MV-4-11 (cell line): ENCODE data around the gene VSIG8.
"Not testable (repeated sequence)": the region's sequence is repeated elsewhere in the genome, so short reads cannot be mapped to it uniquely, and the experiment has no call there.

Experiments used
- DNase-seq: peaks from one replicate; lab custom pipeline; 2025; lab: John Stamatoyannopoulos, UW

Gene VSIG8, protein sequence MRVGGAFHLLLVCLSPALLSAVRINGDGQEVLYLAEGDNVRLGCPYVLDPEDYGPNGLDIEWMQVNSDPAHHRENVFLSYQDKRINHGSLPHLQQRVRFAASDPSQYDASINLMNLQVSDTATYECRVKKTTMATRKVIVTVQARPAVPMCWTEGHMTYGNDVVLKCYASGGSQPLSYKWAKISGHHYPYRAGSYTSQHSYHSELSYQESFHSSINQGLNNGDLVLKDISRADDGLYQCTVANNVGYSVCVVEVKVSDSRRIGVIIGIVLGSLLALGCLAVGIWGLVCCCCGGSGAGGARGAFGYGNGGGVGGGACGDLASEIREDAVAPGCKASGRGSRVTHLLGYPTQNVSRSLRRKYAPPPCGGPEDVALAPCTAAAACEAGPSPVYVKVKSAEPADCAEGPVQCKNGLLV

DNA sequence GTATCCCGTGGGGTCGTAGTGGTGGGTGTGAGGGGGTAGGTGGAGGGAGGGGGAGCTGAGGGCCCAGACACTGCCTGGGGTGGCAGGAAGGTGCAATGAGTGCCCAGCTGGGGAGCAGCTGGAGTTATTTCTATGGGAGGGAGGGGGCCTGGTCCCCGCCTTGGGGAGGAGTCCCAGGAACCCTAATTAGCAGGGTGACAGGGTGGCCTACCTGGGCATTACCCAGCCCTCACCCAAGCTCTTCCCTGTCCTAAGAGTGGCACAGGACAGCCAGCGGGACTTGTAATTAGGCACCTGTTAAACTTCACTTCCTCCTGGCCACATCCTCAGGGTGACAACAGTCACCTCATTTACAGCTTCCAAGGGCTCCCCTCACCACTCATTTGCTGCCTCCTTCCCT, at the start of gene VSIG8:
TSS of gene VSIG8 (minus strand) at position 101 of the 400 bp plus-strand sequence. CDS start 136 bp downstream, outside the sequence.
- DNase-seq, result no peak

DNA sequence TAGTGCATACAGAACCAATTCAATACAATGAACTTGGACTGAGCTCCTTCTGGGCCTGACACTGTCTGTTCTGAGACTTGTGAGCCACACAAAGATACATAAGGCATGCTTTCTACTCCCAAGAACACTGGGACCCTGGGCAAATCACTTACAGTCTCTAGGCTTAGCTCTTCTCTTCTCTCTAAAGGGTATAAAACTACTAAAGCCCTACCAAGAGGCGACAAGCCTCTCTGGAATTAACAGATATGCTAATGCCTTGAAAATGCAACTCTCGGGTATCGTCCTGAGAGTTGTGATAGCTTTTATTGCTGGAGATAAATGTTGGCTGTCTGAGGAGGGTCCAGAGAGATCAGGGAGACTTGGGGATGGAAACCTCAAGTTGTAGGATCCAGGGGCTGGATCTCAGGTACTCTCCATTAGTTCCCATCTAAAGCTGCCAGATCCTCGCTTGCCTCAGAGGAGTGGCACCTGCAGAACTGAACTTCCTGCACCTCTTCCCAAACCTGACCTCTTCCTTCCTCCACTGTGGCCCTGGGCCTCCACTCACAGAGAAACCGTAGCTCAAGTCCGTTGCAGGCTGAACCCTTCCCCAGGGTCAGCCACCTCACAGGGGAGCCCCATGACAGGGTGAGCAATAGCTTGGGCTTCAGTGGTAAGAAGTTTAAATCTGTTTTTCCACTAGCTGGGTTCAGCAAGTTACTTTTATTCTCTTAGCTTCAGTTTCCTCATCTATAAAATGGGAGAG, 49.0 kb upstream of the VSIG8 start:
- peak; percentile 12 for DNase-seq

DNA sequence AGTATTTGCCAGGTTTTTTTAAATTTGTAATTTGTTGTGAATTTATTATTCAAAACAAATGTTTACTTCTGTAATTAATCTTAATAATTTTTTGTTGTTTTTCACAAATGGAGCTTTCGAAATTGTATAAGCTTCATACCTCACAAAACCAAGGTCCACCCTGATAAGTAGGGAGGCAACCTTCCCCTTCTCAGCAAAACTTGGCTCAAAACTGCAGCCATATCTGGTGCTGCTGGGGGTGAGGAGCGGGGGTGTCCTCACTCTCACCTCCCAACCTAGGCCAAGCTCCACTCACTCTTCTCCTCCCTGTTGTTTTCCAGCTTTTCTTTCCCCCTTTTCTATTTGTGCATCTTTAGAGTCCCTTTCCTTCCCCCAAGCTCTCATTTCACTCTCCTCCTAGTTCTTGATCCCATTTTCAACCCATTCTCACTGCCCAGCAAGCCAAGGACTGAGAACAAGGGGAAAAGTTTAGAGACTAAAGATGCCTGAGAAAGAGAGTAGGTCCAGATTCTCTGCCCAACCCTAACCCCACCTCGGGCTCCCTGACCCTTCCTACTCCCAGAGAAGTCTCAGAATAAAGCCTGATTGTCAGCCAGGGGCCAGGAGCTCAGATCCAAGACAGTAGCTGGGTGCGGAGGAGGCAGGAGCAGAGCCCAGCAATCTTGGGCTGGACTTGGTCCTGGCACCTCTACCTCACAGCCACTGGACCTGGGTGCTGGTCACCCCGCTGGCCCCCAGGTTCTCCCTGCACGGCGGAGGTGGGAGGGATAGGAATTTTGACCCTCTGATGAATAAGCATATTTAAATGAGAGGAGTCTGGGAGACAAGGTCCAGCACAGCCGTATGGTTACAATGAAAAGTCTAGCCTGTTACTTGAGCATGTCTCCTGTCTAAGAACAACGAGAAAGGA, 45.8 kb upstream of the VSIG8 start:
- no peak for DNase-seq

DNA sequence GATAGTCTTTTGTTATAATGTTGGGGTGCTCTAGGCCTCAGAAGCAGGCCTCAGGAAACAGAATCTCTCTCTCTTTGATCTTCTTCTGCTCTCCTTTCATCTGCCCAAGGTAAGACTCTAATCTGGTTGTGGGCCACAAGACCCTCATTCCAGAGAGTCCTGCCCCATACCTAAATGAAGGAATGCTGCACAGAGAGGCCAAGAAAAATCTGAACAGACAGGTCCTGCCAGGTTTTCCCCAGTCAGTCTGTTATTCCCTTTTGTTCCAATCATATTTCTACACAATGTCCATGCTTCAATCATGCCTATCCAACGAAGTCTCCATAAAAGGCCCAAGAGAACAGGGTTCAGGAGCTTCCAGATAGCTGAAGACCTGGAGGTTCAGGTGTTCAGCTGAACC, 44.5 kb upstream of the VSIG8 start:
- DNase-seq, result no peak

DNA sequence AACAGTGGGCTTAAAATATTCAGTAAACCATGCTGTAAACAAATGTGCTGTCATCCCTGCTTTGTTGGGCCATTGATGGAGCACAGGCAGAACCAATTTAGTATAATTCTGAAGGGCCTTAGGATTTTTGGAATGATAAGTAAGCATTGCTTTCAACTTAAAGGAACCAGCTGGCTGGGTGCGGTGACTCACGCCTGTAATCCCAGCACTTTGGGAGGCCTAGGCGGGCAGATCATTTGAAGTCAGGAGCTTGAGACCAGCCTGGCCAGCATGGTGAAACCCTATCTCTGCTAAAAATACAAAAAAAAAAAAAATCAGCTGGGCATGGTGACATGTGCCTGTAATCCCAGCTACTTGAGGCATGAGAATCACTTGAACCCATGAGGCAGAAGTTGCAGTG, 41.6 kb upstream of the VSIG8 start:
- not testable (repeated sequence) for DNase-seq

DNA sequence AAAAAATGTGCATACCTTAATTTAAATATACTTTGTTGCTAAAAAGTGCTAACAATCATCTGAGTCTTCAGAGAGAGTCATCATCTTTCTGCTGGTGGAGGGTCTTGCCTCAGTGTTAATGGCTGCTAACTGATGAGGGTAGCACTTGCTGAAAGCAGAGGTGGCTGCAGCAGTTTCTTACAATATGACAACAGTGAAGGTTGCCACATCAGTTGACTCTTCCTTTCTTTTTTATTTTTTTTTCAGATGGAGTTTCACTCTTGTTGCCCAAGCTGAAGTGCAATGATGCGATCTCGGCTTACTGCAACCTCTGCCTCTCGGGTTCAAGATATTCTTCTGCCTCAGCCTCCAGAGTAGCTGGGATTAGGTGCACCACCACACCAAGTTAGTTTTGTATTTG, 40.1 kb upstream of the VSIG8 start:
- peak; percentile 49 for DNase-seq

DNA sequence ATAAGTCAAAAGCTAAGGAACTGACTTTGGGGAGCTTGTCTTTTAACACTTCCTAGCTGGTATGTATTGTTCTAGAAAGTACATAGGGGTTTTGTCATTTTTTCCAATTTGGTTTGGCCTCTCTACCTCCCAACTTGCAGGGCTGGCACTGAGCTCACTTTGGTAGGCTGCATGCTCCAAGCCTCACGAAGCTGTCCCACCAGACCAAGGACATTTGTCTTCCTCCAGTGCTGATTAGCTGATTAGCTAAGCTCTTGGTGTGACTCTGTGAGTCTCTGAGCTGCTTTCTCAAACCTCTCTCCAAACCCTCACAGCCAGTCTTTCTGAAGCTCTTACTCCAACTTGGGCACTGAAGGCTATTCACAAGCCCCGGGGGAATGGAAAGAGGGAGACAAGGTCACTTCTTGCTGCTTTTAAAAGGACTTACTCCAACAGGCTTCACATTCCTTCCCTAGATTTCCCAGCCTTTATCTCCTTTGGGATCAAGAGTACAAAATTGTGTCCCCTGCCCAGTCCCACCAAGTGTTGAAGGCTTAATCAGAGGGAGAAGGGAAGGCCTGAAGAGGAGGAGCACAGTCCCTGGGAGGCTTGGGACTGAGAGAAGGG, 38.4 kb upstream of the VSIG8 start:
- DNase-seq, result no peak

DNA sequence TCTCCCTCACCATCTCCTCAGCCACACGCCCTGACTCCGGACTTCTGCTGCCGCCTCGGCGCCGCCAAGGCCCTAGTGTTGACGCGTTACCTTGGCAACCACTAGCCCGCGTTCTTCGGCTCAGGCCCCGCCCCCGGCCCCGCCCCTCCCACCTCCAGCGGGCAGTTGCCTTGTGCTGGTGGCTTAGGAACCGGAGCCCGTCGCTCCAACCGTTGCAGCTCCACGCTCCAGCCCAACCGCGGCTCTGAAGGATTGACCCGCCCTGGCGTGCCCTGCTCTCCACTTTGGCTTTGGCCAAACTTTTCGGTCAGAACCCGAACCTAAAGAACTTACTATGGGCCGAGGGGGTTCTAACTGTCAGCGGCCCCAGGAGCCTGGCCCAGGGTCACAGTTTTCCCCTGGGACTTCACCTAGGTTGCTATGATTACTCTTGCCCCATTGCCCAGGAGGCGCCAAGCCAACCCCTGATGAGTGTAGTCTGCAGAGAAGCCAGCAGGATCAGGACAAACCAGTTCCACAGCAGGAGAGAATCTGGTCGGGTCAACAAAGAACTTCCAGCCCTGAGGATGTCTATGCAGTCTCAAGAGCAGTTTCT, 37.7 kb upstream of the VSIG8 start, which contains the start of gene CFAP45:
TSS of gene CFAP45 (minus strand) at position 80 of the 595 bp plus-strand sequence. CDS start at position 13, 67 bp downstream.
- DNase-seq, result peak; percentile 62

DNA sequence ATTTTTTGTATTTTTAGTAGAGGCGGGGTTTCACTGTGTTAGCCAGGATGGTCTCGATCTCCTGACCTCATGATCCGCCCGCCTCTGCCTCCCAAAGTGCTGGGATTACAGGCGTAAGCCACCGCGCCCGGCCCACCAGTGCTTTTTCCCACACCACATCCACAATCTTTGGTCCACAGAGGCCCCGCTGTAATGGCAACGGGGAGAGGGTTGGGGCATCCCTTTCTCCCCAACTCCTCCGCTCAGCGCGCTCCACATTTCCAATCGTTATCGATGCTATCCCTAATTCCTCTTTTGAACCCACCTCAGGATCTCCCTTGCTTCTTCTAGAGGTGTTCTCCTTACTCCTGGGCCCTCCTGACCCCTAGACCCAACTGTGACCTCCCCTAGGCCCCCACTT, 37.2 kb upstream of the VSIG8 start:
- DNase-seq, result not testable (repeated sequence)

DNA sequence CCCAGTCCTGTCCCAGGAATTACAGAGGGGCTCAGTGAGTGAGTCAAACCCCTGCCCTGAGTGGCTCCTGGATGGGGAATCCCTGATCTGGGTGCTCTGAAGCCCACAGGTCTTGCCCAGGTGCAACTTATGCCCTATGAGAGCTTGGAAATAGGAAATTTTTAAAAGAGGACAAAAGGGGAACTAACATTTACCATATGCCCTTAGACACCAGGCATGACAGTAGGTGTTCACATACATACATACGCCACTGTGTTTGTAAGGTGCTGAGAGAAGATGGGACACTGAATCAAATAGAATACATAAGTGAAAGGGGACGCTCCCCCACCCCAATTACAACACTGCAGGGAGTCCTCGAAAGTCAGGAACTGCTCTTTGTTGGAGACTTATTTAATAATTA, 36.1 kb upstream of the VSIG8 start:
- DNase-seq, result peak; percentile 31

DNA sequence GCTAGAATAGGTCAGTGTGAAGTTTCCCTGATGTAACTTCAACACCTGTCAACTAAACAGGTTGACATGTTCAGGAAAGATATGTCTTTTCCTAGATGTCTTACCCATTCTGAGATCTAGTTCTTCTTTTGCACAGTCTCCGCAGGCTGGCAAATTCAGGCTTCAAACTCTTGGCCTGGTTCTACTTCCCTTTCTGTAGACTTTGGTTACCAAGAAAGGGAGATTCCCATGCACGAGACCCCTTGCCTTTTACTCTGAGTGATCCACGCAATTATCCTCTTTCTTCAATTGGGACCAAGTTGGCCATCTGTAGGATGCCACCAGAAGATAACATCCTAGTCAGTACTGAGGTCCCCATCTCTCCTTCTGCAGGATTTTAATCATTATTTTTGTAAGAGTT, 35.5 kb upstream of the VSIG8 start:
- DNase-seq, result peak; percentile 61

DNA sequence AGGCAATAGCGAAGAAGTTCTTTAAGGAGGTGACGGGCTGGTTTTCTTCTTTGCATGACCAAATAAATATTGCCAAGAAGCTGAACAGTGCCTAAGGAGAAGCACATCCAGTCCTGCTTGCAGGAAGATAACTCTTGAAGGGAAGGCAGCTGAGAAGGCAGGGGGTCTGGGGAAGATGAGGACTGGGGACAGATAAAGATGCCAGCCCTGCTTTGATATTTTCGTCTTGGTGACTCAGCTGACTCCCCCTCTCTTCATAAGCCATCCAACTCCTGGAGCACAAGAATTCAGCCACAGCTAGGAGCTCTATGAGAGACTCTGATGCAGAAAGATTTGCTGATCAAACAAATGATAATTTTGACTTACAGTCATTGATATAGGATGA, 34.1 kb upstream of the VSIG8 start:
- no peak for DNase-seq

DNA sequence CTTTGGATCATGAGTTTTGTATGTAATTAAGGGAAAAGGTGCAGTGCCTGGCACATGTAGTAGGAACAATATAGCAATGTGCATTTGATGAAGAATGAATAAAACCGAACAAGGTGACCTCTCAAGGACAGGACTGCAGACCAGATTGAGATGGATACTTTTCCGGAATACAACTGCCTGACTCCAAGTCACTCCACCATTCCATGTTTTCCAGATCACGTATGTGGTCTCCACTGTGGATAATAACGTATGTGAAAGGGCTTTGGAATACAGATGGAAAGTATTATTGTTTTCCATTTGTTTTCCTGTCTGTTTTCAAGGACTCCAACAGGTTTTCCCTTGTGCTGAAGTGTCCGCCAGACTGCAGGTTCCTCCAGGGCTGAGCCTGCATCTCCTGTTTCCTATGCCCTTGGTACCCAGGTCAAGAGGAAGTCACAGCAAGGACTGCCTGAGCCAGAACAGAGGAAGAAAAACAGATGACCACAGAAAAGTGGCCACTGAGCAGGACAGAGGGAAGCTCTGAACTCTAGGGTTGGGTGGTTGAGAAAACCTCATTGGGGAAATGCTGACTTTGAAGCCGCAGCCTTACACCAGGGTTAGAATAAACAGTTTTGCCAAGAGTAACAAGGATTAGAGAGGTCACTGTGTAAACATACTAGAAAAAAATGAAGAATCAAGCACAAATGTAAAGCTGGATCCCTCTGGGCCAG, 33.5 kb upstream of the VSIG8 start:
- peak; percentile 74 for DNase-seq

DNA sequence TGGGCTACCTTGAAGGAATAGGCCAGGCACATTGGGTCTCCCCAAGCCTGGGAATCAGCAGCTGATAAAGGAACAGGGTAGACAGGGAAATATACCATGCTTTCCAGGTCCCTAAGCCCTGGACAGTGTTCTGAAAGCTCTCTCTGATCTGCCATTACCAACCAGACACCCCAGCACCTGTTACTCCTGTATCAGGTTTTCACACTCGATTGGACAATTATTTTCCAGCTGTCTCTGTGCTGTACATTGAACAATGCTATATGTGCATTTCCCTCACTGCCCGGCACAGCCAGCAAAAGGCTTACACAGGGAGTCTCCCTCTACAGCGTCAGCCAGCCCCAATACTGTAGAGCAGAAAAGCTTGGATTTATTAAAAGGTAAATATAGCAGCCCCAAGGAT, 32.8 kb upstream of the VSIG8 start:
- no peak for DNase-seq

DNA sequence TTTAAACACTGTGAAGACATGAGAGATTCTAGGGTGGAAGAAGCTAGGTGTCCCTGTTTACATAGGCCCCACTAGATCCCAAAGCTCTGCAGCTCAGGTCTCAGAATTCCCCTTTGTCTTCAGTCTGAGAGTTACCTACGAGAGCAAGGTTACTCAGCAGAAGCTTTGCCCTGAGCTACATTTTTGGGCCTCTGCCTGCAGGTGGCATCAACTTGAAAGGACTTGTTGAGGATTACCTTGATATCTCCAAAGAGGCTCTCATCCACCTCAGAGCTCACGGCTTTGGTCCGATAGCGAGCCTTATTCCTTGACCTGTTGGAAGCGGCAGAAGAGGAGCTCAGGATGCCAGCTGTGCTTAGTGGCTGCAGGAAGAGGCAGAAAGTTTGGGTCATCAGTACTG, 30.5 kb upstream of the VSIG8 start:
- no peak for DNase-seq

DNA sequence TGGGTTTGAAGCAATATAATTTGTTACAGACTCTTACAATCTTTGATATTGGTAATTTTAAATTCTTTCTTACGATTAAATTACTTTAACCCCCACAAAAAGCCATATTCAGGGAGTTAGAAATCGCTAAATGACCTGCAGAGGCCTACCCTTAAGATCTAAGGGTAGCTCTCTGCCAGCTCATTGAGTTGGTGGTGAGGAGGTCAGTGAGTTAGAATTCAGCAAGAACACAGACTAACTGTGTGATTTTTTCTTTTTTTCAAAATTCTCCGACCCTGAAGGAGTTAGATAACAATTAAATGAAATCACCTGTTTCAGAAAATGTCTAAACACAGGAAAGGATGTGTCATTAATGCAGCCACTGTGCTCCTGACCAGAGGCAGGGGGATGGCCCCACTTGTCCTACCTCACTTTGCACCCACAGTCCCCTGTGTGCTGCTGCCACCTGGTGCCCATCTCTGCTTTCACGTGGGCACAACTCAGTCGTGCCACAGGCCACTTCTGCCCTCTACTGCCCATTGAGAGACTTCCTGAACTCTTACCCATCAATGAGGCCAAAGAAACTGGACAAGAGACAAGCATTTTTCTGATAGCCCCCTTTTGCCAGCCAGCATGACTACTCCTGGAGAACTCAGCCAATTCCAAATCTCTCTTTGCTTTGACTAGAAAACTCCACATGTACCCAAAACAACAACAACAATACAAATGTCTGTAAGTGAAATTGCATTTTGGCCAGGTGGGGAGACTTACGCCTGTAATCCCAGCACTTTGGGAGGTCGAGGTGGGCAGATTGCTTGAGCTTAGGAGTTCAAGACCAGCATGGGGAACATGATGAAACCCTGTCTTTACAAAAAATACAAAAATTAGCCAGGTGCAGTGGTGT, 29.1 kb upstream of the VSIG8 start:
- DNase-seq, result peak; percentile 82

DNA sequence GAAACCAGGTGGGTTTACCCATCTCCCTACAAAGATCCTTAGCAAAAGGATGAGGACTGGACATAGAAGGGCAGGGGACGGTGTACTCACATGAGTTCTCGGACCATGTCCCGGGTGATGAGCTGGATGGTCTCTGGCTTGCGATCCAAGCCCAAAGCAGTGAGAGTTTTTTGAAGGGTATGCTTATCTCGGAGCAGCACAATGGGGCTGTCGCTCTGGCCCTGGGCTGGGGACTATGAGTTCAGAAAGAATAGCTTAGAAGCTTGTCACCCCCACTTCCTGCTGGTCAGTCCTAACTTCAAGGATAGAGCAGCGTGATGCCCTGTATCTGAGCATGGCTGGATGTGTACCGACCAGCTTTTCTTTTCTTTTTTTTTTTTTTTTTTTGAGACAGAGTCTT, 27.9 kb upstream of the VSIG8 start:
- DNase-seq, result no peak

DNA sequence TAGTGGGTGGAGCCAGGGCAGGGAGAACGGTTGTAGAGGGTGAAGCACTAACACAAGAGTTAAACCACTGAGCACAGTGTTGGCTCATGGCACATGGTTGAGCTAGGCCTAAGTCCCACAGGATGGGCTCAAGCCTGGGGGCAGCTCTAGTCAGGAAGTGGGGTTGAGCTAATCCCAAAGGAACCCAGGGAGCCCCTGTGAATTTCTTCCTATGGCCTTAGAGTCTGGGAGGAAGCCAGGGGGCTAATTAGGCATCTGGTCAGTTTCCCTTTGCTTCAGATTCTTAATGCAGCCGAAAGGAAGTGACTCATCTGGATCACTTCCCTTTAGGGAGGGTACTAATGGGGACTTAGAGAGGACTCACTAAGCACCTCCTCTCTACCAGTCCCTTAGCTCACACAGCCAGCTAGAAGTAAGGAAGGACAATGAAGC, 27.4 kb upstream of the VSIG8 start:
- DNase-seq, result peak; percentile 95

DNA sequence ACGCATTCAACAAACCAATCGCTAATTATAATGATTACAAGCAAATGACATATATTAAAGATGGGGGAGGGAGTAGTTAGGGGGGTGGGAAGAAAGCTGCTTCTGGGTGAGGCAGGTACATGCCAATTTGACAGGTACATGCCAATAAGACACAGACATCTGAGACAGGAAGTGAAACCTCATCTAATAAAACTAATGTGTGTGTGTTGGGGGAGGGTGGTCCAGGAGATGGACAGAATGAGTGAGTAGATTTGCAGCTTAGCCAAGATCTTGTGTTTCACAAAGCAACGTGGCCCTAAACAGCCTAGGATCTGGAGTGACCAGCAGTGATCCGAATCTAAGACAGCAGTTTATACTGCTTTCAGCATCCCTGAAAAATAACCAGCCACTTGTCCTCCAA, 26.7 kb upstream of the VSIG8 start:
- peak; percentile 4 for DNase-seq

DNA sequence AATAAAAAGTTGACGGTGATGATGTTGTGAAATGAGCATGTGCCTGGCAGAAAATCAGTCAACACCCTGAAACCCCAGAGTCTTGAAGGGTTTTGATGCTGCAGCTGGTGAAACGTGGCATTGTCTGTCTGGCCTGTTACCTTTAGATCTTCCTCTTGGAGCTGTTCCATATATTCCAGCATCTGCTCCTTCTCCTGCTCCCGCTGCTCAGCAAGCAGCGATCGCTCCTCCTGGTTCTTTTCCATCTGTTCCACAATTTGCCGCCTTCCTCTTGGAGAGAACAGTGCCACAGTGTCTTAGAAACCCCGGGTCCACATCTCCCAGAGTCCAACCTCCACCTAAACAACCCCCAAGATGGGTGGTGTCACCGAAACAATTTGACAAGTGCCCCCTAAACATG, 21.8 kb upstream of the VSIG8 start:
- no peak for DNase-seq
